ENCODE data around the gene GNG4.

GRCh38 chr1:235556807-235557206 lies 92.8 kb downstream of the GNG4 start:
- TF ChIP-seq CTCF (IDR thresholded peaks at IDR 0.05; ENCODE audit: low read length): no peak
- TF ChIP-seq EZH2phosphoT487 (IDR thresholded peaks at IDR 0.05; ENCODE audit: low read length): no peak
